GM19468 (cell line): ENCODE measurements around the gene DISC1.
"Not testable (repeated sequence)": the region's sequence is repeated elsewhere in the genome, so short reads cannot be mapped to it uniquely, and the experiment has no call there.

Source experiments
- ATAC-seq: cut with Tn5 transposase; IDR thresholded peaks from one replicate; pipeline ENCODE4 v1.9.1; 2021; ENCODE audit warnings: mild to moderate bottlenecking, moderate library complexity, moderate number of reproducible peaks; ENCODE audit not compliant: unreplicated experiment; ENCODE audit errors: extremely low read depth

The DISC1 gene

GRCh38 chr1:231757759-231758158 is 131.2 kb downstream of the DISC1 start:
- no peak for ATAC-seq

GRCh38 chr1:231761252-231761651 is 134.7 kb downstream of the DISC1 start:
- ATAC-seq: no peak

- ATAC-seq: no peak
These were observed 135.4 kb downstream of the DISC1 start for GRCh38 chr1:231761747-231762541.

- no peak for ATAC-seq
These were observed 136.9 kb downstream of the DISC1 start for GRCh38 chr1:231763456-231763855.

- not testable (repeated sequence) for ATAC-seq
These were observed 139.2 kb downstream of the DISC1 start for GRCh38 chr1:231765825-231766224.

DNA sequence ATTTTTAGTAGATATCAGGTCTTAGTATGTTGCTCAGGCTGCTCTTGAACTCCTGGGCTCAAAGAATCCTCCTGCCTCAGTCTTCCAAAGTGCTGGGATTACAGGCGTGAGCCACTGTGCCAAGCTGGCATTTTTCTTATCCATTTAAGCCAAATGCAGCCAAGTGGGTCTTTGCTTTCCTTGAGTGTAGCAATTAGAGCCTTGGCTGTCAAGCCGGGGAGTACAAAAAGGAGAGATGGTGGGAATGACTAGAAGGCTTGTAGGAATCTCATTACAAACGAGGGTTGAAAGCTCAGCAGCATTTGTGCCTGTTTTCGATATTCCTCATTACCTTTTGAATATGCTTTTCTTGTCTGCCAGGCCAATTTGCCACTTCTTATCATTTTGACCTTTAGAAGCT is 140.9 kb downstream of the DISC1 start:
- ATAC-seq: no peak

DNA sequence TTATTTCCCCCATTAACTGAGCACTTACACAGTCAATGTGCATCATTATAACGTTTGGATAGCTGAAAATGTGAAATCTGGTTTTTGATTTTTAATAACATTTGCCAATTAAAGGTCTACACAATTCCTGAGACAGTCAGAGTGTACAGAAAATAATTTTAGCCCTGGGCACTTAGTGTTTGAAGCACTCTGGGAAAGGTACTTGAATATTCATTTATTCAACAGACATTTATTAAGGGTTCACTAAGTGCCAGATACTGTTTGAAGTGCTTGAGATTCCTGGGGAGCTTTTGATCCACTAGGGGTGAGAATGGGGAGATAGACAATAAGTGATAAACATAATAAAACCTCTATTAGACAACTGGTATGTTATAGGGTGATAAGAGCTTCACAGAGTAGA is 141.8 kb downstream of the DISC1 start:
- no peak for ATAC-seq

DNA sequence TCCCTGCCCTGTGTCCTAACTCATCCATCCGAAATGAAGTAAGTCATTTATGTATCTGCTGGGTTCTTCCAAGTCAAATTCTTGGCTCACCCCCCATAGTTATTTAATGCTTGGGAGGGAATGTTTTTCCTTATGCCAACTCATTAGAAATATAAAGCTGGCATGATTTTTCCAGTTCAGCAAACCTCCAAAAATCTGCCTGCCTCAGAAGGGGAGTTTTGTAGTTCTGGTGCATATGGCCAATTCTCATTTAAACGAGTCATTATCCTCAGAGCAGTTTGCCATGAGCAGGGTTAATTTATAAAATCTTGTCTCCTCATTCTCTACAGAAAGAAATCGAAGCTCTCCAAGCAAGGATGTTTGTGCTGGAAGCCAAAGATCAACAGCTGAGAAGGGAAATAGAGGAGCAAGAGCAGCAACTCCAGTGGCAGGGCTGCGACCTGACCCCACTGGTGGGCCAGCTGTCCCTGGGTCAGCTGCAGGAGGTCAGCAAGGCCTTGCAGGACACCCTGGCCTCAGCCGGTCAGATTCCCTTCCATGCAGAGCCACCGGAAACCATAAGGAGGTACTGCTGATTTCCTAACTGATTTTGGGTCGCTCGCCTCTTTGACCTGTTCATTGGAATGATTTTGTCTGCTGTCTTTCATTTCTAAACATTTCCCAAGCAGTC is 144.1 kb downstream of the DISC1 start:
- no peak for ATAC-seq

GRCh38 chr1:231774719-231775335 is 148.2 kb downstream of the DISC1 start:
- no peak for ATAC-seq

- no peak for ATAC-seq
These were observed 149.6 kb downstream of the DISC1 start for GRCh38 chr1:231776010-231776756.

DNA sequence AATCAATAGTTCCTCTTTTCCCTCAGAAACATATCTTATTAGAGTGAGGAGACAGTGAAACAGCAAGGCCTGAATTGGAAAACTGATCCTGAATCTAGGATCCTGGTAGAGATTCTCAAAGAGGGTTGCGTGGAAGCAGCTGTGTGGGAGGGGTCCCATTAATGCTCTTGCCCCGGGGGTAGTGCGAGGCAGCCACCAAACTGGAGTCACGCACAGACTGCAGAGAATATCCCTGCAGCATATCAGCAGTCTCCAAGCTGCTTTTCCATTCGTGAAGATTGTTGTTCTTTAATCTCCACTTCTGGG is 150.1 kb downstream of the DISC1 start:
- ATAC-seq: no peak

DNA sequence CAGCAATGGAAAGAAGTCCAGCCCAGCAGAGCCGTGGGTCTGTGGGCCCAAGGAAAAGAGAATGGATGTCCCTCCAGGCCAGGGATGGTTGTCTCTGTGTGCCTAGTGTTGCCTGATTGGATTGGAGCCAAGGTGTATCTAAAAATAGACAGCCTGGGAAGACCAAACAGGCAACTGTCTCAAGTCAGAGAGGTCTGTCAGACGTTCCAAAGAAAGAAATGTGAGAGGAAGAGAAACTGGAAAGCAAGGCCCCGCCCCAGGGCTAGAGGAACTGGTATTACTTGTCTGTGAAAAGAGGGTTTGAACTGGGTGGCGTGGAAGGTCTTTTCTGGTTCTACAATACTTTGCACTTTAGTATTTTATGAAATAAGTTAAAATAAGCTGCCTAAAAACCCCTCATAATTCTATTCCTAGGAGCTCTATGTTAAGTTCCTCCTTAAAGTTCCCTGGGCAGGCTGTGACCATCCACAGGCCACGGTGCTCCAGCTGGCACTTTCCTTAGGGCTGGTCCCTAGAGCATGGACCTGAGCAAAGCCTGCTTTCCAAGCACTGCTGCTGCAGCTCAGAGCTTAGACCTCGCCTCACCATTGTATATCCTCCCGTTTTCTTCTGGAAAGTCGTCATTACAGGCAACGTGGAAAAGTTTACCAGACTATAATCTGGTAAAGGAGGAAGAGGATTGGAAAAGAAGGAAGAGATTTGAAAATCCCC is 151.6 kb downstream of the DISC1 start:
- ATAC-seq: no peak

- no peak for ATAC-seq
These were observed 152.5 kb downstream of the DISC1 start for GRCh38 chr1:231779081-231779480.

GRCh38 chr1:231781892-231782291 is 155.3 kb downstream of the DISC1 start:
- no peak for ATAC-seq

DNA sequence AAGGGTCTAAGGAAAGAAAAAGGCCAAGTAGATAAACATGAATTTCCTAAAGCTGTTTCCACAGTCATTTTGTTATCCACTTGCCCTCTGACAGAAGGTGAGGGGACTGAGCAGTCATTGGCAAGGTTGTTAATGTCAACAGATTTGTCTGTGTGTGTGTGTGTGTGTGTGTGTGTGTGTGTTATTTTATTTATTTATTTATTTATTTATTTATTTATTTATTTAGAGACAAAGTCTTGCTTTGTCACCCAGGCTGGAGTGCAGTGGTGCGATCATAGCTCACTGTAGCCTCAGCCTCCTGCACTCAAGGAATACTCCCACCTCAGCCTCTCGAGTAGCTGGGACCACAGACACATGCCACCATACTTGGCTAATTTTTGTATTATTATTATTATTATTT is 158.5 kb downstream of the DISC1 start:
- ATAC-seq: not testable (repeated sequence)

- no peak for ATAC-seq
These were observed 159.5 kb downstream of the DISC1 start for GRCh38 chr1:231786126-231786525.

GRCh38 chr1:231792634-231793033 is 166.0 kb downstream of the DISC1 start:
- ATAC-seq: no peak

- no peak for ATAC-seq
These were observed 167.3 kb downstream of the DISC1 start for GRCh38 chr1:231793893-231794292.

GRCh38 chr1:231796141-231796540 is 169.6 kb downstream of the DISC1 start:
- ATAC-seq: no peak

DNA sequence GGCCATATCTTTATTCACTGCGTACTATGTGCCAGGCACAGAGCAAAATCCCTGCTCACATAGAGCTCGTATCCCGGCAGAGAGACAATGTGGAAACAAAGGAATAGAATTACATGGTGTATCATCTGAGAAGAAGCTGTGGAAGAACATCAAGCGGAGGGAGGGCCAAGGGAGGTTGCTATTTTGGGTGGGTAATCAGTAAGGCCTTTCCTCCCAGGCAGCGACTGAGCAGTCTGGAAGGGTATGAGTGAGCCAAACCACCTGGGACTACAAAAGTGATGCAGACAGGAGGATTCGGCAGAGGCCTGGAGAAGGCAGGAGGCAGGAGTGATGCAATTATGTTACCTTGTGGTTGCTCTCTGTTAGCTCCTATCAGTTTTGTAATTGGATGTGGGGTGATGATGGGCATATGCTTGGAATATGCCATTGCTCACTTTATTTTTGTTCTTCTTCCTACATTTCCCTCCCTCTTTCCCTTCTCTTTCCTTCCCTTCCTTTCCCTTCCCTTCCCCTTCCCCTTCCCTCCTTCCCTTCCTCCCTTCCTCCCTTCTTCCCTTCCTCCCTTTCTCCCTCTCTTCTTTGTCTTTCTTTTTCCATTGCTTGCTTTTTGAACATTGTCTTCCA is 172.9 kb downstream of the DISC1 start:
- ATAC-seq: no peak
